CD4-positive, alpha-beta T cell treated with Interleukin-21 for 1 hour (primary cell): ENCODE results near the gene OIT3.
"Not testable (repeated sequence)": the region's sequence is repeated elsewhere in the genome, so short reads cannot be mapped to it uniquely, and the experiment has no call there.

Source experiments
- DNase-seq: peaks from one replicate; pipeline ENCODE4 v3.0.0-alpha.2; 2020

The OIT3 gene

GRCh38 chr10:72904806-72905205 lies 11.3 kb downstream of the OIT3 start:
- DNase-seq: no peak

- no peak for DNase-seq
Observed at GRCh38 chr10:72906446-72906845, 12.9 kb downstream of the OIT3 start.

GRCh38 chr10:72910705-72911104 lies 17.2 kb downstream of the OIT3 start:
- DNase-seq: no peak

DNA sequence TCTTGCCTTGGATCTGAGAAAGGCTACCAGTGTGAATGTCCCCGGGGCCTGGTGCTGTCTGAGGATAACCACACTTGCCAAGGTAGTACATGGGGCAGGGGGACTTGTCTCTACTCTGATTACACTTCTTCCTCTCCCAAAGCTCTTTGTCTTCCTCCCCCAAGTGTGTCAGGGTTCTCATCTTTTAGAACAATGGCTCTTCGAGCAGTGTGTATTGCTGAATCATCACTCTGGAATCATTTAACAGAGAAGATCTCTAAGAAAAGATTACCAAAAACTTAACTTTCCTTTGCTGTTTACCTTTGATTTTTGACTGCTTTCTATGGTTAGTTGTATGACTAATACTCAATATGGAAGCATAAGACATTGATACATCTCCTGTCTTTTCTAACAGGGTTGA lies 18.2 kb downstream of the OIT3 start:
- no peak for DNase-seq

DNA sequence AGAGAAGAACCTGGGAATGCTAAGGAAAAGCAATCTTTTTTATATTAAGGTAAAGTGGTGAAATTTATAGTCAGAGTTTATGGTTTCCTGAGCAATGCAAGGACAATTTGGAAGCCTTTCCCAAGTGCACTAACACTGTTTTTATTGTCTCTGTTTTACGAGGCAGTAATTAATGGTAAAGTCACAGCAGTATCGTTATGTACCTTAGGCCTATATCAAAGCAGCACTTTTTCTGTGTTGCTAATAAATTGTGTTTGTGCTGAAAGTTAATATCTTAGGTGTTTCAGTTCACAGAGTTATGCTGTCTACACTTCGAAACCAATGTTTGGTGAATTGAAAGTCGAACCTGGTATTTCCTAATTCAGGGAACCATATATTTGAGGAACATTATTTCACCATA lies 19.2 kb downstream of the OIT3 start:
- no peak for DNase-seq

DNA sequence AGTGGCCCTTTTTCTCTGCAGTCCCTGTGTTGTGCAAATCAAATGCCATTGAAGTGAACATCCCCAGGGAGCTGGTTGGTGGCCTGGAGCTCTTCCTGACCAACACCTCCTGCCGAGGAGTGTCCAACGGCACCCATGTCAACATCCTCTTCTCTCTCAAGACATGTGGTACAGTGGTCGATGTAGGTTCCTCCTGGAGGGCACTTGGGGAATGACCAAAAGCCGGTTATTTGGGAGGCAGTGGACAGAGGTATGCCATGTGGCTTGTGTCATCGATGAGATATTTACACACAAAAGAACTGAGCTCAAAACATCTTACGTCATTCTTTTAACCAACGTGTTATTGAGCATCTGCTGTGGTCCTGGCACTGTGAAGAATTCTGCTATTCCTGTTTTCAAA lies 19.7 kb downstream of the OIT3 start:
- DNase-seq: no peak

- not testable (repeated sequence) for DNase-seq
Observed at GRCh38 chr10:72917201-72917600, 23.7 kb downstream of the OIT3 start.

DNA sequence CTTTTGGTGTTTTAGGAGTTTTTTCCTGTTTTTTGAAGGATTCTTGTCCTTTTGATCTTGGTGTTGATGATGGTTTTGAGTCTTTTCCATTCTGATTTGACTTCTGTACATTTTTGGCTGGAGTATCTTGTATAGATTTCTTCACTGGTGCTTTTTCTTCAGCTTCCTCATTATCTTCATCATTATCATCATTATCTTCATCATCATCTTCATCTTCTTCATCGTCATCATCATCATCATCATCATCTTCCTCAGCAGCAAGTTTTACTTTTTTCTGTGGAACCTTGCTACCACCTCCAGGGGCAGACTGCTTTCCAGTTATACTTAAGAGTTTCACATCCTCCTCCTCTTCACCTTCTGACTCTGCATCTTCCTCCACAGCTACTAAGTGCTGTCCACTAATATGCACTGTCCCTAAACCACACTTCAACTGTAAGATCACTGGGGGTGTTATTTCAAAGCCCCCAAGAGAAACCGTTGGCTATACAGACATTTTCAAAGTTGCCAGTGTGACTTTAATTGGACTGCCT lies 24.3 kb downstream of the OIT3 start:
- not testable (repeated sequence) for DNase-seq

DNA sequence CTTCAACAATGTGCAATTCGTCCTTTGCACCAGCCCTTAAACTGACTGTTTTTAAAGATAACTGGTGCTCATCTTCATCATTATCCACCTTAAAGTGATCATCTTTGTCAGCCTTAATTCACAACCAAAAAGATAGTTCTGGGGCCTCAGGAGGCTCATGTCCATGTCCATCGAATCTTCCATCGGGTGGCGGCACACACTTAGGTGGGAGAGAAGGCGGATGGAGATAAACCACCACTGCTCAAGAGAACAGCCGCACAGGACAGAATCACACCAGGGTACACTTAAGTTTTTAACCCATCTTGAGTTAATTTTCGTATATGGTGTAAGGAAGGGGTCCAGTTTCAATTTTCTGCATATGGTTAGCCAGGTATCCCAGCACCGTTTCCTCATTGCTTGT lies 24.8 kb downstream of the OIT3 start:
- no peak for DNase-seq

- not testable (repeated sequence) for DNase-seq
Observed at GRCh38 chr10:72921147-72921683, 27.7 kb downstream of the OIT3 start.

DNA sequence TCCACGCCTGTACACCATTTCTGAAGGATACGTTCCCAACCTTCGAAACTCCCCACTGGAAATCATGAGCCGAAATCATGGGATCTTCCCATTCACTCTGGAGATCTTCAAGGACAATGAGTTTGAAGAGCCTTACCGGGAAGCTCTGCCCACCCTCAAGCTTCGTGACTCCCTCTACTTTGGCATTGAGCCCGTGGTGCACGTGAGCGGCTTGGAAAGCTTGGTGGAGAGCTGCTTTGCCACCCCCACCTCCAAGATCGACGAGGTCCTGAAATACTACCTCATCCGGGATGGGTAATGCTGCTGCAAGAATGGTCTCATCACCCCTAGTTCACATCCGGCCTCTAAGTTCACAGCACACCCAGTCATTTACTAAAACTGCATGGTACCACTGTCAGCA lies 30.8 kb downstream of the OIT3 start:
- DNase-seq: no peak

DNA sequence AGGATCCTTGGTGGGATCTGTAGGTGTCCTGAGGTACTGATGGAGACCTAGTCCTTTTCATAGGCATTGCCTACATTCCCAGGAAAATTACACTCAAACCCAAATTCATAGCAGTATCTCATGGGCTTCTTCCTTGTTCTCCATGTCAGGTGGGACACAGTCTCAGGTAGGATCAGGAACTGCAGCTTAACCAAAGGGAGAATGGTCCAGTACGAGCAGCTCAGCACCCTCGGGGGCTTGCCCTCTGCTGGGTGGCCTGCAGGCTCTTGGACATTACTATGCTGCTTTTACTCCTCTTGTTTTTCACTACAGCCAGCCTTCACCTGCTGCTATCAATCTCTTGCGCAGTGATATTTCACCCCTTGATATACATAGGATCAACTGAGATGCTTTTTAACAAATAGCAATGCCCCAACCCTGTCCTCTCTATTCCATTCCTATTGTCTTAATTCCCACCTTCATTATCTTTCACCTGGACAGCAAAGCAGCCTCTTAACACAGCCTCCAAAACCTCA lies 32.5 kb downstream of the OIT3 start:
- DNase-seq: no peak

GRCh38 chr10:72927485-72927884 lies 33.9 kb downstream of the OIT3 start:
- no peak for DNase-seq

DNA sequence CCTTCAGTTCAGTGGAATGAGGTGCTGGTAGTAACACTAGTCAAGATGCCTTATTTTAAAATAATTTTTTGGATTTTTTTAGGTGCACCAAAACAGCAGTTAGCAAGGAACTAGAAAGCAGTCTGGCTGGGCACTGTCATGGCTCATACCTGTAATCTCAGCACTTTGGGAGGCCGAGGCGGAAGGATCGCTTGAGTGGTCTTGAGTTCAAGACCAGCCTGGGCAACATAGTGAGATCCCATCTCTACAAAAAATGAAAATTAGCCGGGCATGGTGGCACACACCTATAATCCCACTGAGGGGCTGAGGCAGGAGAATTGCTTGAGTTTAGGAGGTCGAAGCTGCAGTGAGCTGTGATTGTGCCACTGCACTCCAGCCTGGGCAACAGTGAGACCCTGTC lies 35.3 kb downstream of the OIT3 start:
- no peak for DNase-seq

DNA sequence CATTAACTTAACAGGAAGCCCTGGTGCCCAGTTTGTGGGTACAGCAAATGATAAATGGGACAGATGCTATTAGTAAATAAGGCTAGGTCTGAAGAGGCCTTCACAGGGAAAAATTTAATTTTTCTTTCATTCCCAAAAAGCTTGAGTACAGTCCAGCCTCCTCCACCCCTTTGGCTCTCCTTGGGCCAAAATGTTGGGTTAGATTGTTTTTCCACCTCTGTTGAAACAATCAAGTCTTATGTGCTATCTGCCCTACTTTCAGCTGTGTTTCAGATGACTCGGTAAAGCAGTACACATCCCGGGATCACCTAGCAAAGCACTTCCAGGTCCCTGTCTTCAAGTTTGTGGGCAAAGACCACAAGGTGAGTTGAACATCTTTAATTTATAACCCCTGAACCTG lies 36.7 kb downstream of the OIT3 start:
- no peak for DNase-seq

DNA sequence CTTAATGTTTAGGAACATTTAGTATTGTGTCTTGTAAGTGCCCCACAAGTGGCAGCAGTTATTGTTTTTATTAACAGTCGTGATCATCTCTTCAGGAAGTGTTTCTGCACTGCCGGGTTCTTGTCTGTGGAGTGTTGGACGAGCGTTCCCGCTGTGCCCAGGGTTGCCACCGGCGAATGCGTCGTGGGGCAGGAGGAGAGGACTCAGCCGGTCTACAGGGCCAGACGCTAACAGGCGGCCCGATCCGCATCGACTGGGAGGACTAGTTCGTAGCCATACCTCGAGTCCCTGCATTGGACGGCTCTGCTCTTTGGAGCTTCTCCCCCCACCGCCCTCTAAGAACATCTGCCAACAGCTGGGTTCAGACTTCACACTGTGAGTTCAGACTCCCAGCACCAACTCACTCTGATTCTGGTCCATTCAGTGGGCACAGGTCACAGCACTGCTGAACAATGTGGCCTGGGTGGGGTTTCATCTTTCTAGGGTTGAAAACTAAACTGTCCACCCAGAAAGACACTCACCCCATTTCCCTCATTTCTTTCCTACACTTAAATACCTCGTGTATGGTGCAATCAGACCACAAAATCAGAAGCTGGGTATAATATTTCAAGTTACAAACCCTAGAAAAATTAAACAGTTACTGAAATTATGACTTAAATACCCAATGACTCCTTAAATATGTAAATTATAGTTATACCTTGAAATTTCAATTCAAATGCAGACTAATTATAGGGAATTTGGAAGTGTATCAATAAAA lies 38.9 kb downstream of the OIT3 start:
- no peak for DNase-seq

DNA sequence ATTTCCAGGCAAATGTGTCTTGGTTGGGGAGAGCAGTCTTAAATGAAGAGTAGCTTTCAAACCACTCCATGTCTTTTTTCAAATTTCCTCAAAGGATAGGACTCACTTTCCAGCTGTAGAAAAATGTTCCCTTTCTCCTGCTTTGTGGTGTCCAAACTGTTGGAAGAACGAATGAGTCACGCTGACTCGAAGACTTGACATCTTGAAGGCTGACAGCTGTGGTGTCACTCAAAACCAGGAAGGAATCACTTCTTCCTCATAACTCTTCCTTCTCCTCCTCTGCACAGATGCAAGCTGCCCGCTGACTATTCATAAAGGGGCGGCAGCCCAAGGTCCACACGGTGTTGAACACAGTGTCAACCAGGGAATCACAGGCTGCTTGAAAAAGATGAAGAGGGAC lies 41.8 kb downstream of the OIT3 start:
- DNase-seq: no peak

GRCh38 chr10:72943498-72944234 lies 50.1 kb downstream of the OIT3 start:
- no peak for DNase-seq

GRCh38 chr10:72946963-72947362 lies 53.4 kb downstream of the OIT3 start:
- DNase-seq: no peak

DNA sequence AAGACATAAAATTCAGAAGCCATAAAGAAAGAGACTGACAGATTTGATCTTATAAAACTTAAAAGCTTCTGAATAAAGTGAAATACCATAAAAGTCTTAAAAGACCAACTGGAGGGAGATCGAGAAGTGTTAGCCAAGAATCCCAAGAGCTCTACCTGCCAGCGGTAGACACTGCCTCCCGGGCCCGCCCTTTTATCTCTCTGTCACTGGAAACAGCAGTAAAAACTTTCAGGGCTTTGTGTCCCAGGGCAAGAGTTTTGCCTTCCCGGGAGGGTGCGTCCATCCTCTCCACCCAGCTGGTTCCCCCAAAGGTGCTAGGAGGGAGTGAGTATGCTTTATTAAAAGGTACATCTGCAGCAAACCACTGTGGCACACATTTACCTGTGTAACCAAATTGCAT lies 55.2 kb downstream of the OIT3 start:
- DNase-seq: no peak

DNA sequence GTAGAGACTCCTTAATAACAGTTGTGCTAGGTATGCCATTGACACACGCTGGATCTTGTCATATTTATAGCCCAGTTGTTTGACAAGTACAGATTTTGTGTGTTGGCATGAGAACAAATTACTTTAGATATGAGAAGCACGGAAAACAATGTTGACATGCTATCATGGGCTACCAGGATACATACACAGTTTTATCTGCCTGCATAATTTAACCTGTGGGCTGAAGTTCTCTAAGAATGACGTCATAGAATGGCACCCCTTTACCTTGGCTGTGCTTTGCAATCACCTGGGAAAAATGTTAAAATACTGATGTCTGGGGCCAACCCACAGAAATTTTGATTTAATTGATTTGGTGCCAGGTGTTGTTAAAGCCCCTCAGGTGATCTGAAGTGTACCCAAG lies 58.2 kb downstream of the OIT3 start:
- DNase-seq: no peak

- no peak for DNase-seq
Observed at GRCh38 chr10:72952189-72952588, 58.6 kb downstream of the OIT3 start.

- no peak for DNase-seq
Observed at GRCh38 chr10:72952642-72953158, 59.2 kb downstream of the OIT3 start.

- no peak for DNase-seq
Observed at GRCh38 chr10:72953687-72954086, 60.1 kb downstream of the OIT3 start.
